ENCODE measurements around the gene ANKS1B.

DNA sequence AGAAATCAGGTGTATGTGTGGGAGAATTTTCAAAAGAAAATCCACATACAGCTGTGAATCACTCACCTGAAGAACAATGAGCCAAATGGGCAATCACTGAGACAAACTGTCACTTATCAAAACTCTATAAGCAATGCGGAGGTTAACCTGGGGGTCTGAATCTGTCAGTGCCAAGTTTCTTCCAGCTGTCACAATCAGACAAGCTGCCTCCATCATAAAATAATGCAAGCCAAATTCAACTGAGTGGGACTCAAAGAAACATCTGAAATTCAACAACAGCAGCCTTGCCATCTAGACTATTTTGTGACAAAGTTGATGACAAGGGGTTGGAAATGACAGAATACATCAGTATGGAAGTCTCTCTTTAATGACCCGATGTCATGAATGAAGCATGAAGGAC is 276.9 kb downstream of the ANKS1B start:
- TF ChIP-seq, protein P1, sequence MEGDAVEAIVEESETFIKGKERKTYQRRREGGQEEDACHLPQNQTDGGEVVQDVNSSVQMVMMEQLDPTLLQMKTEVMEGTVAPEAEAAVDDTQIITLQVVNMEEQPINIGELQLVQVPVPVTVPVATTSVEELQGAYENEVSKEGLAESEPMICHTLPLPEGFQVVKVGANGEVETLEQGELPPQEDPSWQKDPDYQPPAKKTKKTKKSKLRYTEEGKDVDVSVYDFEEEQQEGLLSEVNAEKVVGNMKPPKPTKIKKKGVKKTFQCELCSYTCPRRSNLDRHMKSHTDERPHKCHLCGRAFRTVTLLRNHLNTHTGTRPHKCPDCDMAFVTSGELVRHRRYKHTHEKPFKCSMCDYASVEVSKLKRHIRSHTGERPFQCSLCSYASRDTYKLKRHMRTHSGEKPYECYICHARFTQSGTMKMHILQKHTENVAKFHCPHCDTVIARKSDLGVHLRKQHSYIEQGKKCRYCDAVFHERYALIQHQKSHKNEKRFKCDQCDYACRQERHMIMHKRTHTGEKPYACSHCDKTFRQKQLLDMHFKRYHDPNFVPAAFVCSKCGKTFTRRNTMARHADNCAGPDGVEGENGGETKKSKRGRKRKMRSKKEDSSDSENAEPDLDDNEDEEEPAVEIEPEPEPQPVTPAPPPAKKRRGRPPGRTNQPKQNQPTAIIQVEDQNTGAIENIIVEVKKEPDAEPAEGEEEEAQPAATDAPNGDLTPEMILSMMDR (IDR thresholded peaks at IDR 0.05), result no peak
- no peak for TF ChIP-seq POLR2A (IDR thresholded peaks at IDR 0.05)

Measured in Peyer's patch (tissue), 4 donors.